Caco-2 (cell line): ENCODE results near the gene SHB. TPM values are rescaled to one million over a fixed set of nuclear protein-coding genes. Genes with fewer than 3 reads are reported as not detected.

Experiments used
- BruUV-seq: library from RNA; stranded (reverse); fragments of 400-500 nt; replicated peaks from 2 replicates; lab custom pipeline; 2021; lab: Mats Ljungman, UMichigan
- CTCF ChIA-PET: fragments of 300-600 bp; sonication (Branson Sonifier 250); formaldehyde crosslinking; loops from one replicate; lab custom pipeline; 2022; ENCODE audit warnings: antibody characterized with exemption; lab: Charles Lee
- POLR2A ChIA-PET: fragments of 300-600 bp; sonication (Branson Sonifier 250); formaldehyde crosslinking; loops from one replicate; lab custom pipeline; 2022; ENCODE audit warnings: antibody characterized with exemption; lab: Charles Lee
- DNase-seq, 2 experiments: peaks; one replicate each; pipeline versions ENCODE4 v3.0.0 to v3.0.0-alpha.2; 2020 to 2022
- H3K27me3 ChIP-seq: replicated peaks from 2 replicates; pipeline ENCODE4 v1.6.0; 2011; ENCODE audit warnings: low read length; ENCODE audit not compliant: control insufficient read depth, insufficient read depth
- H3K36me3 ChIP-seq: 2 replicates; pipeline ENCODE4 v1.5.1; 2011; ENCODE audit warnings: low read length; ENCODE audit not compliant: control insufficient read depth, insufficient read depth
- H3K4me1 ChIP-seq: fragments of 250-450 bp; sonication (Bioruptor Pico); 2 replicates; pipeline ENCODE4 v1.5.1; 2020; ENCODE audit warnings: mild to moderate bottlenecking
- H3K4me3 ChIP-seq: 2 replicates; pipeline ENCODE4 v1.5.1; 2011; ENCODE audit warnings: low read depth, mild to moderate bottlenecking, control low read depth, low read length
- H3K9me3 ChIP-seq: fragments of 250-450 bp; sonication (Bioruptor Pico); 2 replicates; pipeline ENCODE4 v1.5.1; 2020; ENCODE audit warnings: mild to moderate bottlenecking, moderate library complexity
- H3K27ac Mint-ChIP-seq: one replicate; pipeline ENCODE4 v1.8.0; 2022; ENCODE audit warnings: mixed read lengths; ENCODE audit not compliant: unreplicated experiment
- H3K27me3 Mint-ChIP-seq: one replicate; pipeline ENCODE4 v1.8.0; 2022; ENCODE audit warnings: mixed read lengths; ENCODE audit not compliant: insufficient read depth, unreplicated experiment
- H3K36me3 Mint-ChIP-seq: one replicate; pipeline ENCODE4 v1.8.0; 2022; ENCODE audit warnings: mild to moderate bottlenecking, mixed read lengths; ENCODE audit not compliant: insufficient read depth, unreplicated experiment
- H3K4me1 Mint-ChIP-seq: one replicate; pipeline ENCODE4 v1.8.0; 2022; ENCODE audit warnings: low read depth, mixed read lengths; ENCODE audit not compliant: unreplicated experiment
- H3K4me3 Mint-ChIP-seq: one replicate; pipeline ENCODE4 v1.8.0; 2022; ENCODE audit warnings: mild to moderate bottlenecking, moderate library complexity, mixed read lengths; ENCODE audit not compliant: unreplicated experiment
- H3K9me3 Mint-ChIP-seq: one replicate; pipeline ENCODE4 v1.8.0; 2022; ENCODE audit warnings: mixed read lengths; ENCODE audit not compliant: unreplicated experiment
- CTCF ChIP-seq, 2 experiments: fragments of 200-600 bp in 1 of 2; IDR thresholded peaks; 1 replicate in 1 of 2; 2 replicates in 1 of 2; pipeline versions ENCODE4 v1.5.1 to v1.8.0; 2011 to 2022; ENCODE audit warnings: antibody characterized with exemption in 1 of 2, control low read depth in 1 of 2, inconsistent platforms in 1 of 2, low read depth in 1 of 2, low read length in 1 of 2, mild to moderate bottlenecking in 1 of 2, moderate library complexity in 1 of 2; ENCODE audit not compliant: insufficient read depth in 1 of 2, severe bottlenecking in 1 of 2, unreplicated experiment in 1 of 2
- intact Hi-C: fragments of 100-400 bp; cut with micrococcal nuclease; formaldehyde crosslinking; loops from one replicate; pipeline ENCODE4 v1.10.0; 2022; ENCODE audit not compliant: unreplicated experiment
- total RNA-seq: library from RNA; stranded (reverse); gene quantifications from 2 replicates; pipeline ENCODE4 v1.2.3, GENCODE V29; 2022

SHB gene
- total RNA-seq, 1 experiment from 2014 or later: 18.3 TPM

GRCh38 chr9:38015266-38015665, 53.8 kb downstream of the SHB start:
- no peak overlapping the region for H3K4me3 Mint-ChIP-seq
- peaks cover 38% of the 10 kb centered on the region for H3K4me1 ChIP-seq
- peaks cover 32% of the 10 kb centered on the region for H3K4me1 Mint-ChIP-seq
- H3K27me3 ChIP-seq: no peaks in the 10 kb centered on the region
- ChIA-PET POLR2A (no interaction called here), CTCF (interaction anchor here (0.7 kb wide), 1 partner anchor 8 kb away, joined by 3 read pairs; no protein-coding TSS in a partner anchor)
- H3K4me3 ChIP-seq: no peak overlapping the region
- no TSS peak for BruUV-seq
- H3K9me3 ChIP-seq: no peaks in the 10 kb centered on the region
- H3K36me3 Mint-ChIP-seq: peaks cover 17% of the 10 kb centered on the region
- no peak for DNase-seq
- no peaks in the 10 kb centered on the region for H3K27me3 Mint-ChIP-seq
- intact Hi-C loops: no loop called here
- no peak for TF ChIP-seq CTCF (IDR thresholded peaks at IDR 0.05; ENCODE audit: insufficient read depth in 1 of 2, low read depth in 1 of 2, low read length in 1 of 2, severe bottlenecking in 1 of 2, unreplicated experiment in 1 of 2)
- H3K9me3 Mint-ChIP-seq: no peaks in the 10 kb centered on the region
- H3K27ac Mint-ChIP-seq: no peak overlapping the region
- H3K36me3 ChIP-seq: no peaks in the 10 kb centered on the region; the same call in 1 of the 2 replicates

DNA sequence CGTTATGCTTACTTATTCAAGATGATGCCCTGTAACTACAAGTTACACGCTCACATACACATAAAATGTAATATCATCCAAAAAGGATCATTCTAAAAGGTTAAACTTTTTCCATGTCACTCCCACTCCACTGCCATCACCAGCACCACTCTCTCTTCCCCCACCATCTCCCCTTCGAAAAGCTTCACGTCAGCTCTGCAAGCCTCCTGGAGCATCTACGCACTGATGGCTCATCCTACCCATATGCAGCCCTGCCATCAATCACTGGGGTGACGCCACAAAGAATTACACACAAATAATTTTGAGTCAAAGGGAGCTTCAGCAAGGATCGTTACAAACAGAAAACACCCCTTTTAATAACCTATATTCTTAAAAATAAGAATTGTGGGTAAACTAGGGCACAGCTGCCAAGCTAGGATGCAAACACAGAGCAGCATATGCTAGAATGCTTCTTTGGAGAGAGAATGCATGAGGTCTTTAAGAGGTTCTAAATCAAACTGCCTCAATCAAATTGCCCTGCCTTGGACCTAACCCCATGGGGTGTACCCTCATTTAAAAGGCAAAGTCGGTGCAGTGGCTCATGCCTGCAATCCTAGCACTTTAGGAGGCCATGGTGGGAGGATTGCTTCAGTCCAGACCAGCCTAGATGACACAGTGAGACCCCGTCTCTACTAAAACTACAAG, 56.1 kb downstream of the SHB start:
- intact Hi-C loops: no loop called here
- ChIA-PET CTCF (no interaction called here), POLR2A (no interaction called here)
- H3K4me3 ChIP-seq: no peak overlapping the region
- DNase-seq: no peak
- no peaks in the 10 kb centered on the region for H3K27me3 ChIP-seq
- Mint-ChIP-seq H3K36me3 (peaks cover 17% of the 10 kb centered on the region), H3K9me3 (no peaks in the 10 kb centered on the region), H3K27me3 (no peaks in the 10 kb centered on the region), H3K4me3 (no peak overlapping the region), H3K27ac (no peak overlapping the region), H3K4me1 (peaks cover 34% of the 10 kb centered on the region)
- no peaks in the 10 kb centered on the region; the same call in 1 of the 2 replicates for H3K36me3 ChIP-seq
- no peaks in the 10 kb centered on the region for H3K9me3 ChIP-seq
- no peak for TF ChIP-seq CTCF (IDR thresholded peaks at IDR 0.05; ENCODE audit: insufficient read depth in 1 of 2, low read depth in 1 of 2, low read length in 1 of 2, severe bottlenecking in 1 of 2, unreplicated experiment in 1 of 2)
- peaks cover 35% of the 10 kb centered on the region for H3K4me1 ChIP-seq
- BruUV-seq: no TSS peak

- intact Hi-C loops: no loop called here
- no peaks in the 10 kb centered on the region for H3K9me3 Mint-ChIP-seq
- no peak for TF ChIP-seq CTCF (IDR thresholded peaks at IDR 0.05; ENCODE audit: insufficient read depth in 1 of 2, low read depth in 1 of 2, low read length in 1 of 2, severe bottlenecking in 1 of 2, unreplicated experiment in 1 of 2)
- CTCF ChIA-PET: no interaction called here
- H3K27me3 ChIP-seq: no peaks in the 10 kb centered on the region
- H3K4me1 ChIP-seq: peaks cover 26% of the 10 kb centered on the region
- DNase-seq: no peak
- H3K36me3 Mint-ChIP-seq: peaks cover 11% of the 10 kb centered on the region
- H3K4me3 ChIP-seq: no peak overlapping the region
- POLR2A ChIA-PET: no interaction called here
- no peak overlapping the region for H3K27ac Mint-ChIP-seq
- no peaks in the 10 kb centered on the region for H3K27me3 Mint-ChIP-seq
- H3K4me1 Mint-ChIP-seq: peaks cover 25% of the 10 kb centered on the region
- no peaks in the 10 kb centered on the region; the same call in 1 of the 2 replicates for H3K36me3 ChIP-seq
- H3K4me3 Mint-ChIP-seq: no peak overlapping the region
- no peaks in the 10 kb centered on the region for H3K9me3 ChIP-seq
- no TSS peak for BruUV-seq
Measured at GRCh38 chr9:38011991-38012390, 57.0 kb downstream of the SHB start.
